Renal cortex interstitium (tissue), 11 donors: ENCODE data around the gene OASL. TPM values are rescaled to one million over a fixed set of nuclear protein-coding genes. Genes with fewer than 3 reads are reported as not detected.
"Not testable (repeated sequence)": the region's sequence is repeated elsewhere in the genome, so short reads cannot be mapped to it uniquely, and the experiment has no call there.

Source experiments
- DNase-seq, 11 donors: peaks; one replicate each; pipeline ENCODE4 v3.0.0-alpha.2; 2013; ENCODE audit warnings: low read depth in 9 of 11, low spot score in 4 of 11; ENCODE audit errors: extremely low read depth in 1 of 11
- polyA plus RNA-seq, 3 donors: library from polyadenylated mRNA; unstranded; fragments of 120-200 nt; gene quantifications; one replicate each; pipeline ENCODE4 v1.2.1, GENCODE V29; 2013; ENCODE audit not compliant: insufficient read length in 3 of 3

Gene OASL
- polyA plus RNA-seq, 3 donors, result 0.09 to 0.21 (median 0.12) TPM

- peak in 1 of 11 donors; percentile 4 for DNase-seq
These were observed 22.8 kb upstream of the OASL start for GRCh38 chr12:121061831-121062230.

GRCh38 chr12:121060149-121061001, 21.3 kb upstream of the OASL start:
- peak in 7 of 11 donors; percentile 9 to 31 (median 17) for DNase-seq

GRCh38 chr12:121059031-121059898, 20.2 kb upstream of the OASL start:
- DNase-seq, result no peak

DNA sequence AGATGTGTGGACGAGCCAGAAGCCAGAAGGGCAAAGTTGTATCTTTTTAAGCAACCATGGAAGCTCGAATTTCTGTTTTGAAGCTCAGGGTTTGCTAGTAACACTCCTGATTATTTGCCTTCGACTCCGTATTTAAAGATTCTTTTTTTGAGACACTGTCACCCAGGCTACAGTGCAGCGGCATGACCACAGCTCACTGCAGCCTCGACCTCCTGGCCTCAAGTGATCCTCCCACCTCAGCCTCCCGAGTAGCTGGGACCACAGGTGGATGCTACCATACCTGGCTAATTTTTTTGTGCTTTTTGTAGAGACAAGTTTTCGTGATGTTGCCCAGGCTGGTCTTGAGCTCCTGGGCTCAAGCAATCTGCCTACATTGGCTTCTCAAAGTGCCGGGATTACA, 18.7 kb upstream of the OASL start:
- no peak for DNase-seq

DNA sequence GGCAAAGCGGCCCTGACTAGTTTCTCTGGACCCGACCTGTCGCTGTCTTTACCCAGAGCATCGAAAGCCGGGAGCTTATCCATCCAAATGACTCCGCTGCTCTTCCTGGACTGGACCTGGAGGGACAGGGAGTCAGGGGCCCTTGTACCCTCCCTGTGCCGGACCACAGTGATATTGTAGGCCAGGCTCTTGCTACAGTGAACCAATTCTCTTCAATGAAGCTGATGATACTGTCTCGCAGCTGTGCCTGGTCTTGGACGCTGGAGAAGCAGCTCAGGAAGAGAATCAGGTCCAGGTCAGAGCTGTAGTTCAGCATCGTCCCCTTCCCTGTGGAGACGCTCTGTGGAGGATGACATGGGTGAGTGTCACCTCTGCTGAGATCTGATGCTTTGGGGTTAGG, 14.7 kb upstream of the OASL start:
- DNase-seq, result no peak

- no peak for DNase-seq
These were observed 11.7 kb upstream of the OASL start for GRCh38 chr12:121050725-121051124.

GRCh38 chr12:121048442-121048841, 9.4 kb upstream of the OASL start:
- DNase-seq, result no peak

DNA sequence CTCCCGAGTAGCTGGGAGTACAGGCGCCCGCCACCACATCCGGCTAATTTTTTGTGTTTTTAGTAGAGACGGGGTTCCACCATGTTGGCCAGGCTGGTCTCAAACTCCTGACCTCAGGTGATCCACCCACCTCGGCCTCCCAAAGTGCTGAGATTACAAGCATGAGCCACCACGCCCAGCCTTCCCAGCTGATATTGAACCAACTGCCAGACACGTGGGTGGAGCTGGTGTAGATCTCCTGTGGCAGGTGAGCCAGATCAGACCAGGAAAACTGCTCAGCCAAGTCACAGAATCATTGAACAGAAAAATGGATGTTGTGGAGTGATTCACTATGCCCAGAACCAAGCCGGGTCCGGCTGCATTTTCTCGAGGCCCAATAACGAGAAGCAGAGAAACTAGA, 8.4 kb upstream of the OASL start:
- not testable (repeated sequence) for DNase-seq

- DNase-seq, result no peak
These were observed 4.0 kb upstream of the OASL start for GRCh38 chr12:121043067-121043466.

DNA sequence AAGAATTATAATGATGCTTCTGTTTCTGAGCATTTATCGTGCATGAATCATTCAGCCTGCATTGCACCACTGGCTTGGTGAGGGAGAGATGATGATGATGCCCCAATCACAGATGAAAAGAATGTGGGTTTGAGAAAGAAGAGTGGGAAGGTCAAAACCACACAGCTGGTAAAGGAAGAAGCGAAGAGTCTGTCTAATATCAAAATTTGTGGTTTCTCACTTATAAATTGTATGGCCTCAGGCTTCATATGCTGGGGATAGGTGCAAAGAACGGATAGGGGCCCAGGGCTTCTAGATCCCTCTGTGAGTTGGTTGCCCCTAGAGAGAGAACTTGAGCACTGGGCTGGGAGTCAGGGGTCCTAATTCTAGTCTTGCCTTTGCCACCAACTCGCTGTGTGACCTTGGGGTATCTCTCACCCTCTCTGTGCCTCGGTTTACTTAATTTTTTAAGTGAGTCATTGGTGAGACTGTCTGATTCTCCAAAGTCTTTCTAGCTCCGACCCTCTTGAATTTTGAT, 2.2 kb downstream of the OASL start:
- no peak for DNase-seq

DNA sequence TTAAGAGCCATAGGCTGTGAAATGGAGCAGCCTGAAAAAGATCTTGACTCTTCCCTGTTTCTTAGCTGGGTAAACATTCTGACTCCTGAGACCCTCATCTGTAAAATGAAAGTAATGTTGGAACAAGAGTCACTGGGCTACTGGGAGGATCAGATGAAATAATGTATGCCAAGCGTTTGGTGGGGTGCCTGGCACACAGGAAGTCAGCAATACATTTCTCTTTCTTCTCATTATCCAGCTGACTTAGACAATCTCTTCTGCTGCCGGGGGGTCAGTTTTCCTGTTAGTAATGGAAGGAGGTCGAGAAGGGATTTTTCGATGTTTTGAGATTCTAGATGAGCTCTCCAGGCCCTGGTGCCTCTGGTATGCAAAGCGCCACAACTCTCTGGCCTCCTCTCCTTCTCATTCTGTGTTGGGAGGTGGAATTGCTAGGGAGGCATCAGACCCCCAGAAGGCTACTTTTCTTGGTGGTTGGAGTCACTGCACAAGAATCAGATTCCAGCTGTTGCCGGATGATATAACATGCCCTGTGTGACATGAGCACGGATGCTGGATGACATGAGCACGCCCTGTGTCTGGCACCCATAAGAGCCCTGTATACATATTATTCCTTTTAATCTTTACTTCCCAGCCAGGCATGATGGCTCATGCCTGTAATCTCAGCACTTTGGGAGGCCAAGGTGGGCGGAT, 4.3 kb downstream of the OASL start:
- no peak for DNase-seq

DNA sequence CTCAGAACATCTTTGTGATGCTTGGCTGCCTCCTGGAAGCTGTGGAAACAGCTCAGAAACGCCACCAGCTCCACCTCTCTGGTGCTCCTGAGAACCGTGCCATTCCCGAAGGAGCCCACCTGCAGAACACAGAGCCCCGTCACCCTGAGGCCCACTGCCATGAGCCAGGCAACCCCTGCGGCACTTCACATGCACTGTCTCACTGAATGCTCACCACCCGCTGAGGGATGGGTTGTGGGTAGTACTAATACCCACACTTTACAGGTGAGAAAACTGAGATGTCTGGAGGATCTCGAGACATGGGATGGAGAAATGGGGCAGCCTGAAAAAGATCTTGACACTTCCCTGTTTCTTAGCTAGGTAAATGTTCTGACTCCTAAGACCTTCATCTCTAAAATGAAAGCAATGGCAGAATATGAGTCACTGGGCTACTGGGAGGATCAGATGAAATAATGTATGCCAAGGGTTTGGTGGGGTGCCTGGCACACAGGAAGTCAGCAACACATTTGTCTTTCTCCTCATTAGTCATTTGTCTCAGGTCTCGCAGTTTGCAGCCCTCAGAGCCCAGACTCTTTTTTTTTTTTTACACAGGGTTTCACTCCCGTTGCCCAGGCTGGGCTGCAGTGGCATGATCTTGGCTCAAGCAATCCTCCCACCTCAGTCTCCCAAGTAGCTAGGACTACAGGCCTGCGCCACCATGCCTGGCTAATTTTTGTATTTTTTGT, 5.3 kb downstream of the OASL start:
- DNase-seq, result no peak

DNA sequence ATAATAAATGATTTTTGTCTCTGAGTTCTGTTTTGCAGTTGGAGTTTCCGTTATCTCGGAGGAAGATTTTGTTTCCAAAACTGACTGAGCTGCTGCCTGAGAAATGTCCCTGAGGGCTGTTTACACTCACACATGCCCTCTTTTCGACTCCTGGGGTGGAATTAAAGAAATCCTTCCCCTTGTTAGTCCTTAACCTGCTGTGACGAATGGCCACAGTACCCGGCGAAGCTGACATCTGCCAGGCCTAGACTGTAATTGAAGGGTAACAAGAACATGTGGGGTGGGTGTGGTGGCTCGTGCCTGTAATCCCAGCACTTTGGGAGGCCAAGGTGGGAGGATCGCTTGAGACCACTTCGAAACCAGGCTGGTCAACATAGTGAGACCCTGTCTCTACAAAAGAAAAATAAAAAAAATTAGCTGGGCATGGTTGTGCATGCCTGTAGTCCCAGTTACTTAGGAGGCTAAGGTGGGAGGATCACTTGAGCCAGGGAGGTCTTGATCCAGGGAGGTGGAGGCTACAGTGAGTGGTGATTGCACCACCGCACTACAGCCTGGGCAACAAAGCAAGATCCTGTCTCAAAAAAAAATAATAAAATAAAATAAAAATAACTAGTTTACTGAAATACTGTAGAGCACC, 8.4 kb downstream of the OASL start:
- no peak for DNase-seq

- no peak for DNase-seq
These were observed 12.6 kb downstream of the OASL start for GRCh38 chr12:121026274-121027045.

DNA sequence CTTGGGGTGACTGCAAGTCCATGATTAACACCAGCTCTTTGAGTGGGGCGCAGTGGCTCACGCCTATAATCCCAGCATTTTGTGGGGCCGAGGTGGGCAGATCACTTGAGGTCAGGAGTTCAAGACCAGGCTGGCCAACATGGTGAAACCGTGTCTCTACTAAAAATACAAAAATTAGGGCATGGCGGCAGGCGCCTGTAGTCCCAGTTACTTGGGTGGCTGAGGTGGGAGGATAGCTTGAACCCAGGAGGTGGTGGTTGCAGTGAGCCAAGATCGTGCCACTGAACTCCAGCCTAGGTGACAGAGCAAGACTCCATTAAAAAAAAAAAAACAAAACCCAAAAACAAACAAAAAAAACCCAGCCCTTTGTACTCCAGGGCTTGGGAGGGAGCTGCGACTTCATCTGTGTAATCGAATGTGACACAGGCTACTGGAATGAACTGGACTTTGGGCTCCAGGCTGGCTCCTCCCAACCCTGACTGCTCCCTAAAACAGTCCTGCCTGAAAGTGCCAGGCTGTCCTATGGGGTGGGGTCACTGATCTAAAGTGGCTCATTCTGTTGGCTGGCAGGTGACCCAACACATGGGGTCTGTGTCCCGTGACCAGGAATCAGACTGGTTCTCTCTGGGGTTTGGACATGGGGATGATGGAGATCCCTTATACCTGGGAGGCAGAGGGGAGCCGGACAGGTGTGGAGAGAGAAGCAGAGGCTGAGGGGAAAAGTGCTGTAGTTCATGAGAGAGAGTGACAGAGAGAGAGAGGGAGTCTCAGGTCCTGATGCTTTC, 13.4 kb downstream of the OASL start:
- DNase-seq, result no peak

- DNase-seq, result no peak
These were observed 15.2 kb downstream of the OASL start for GRCh38 chr12:121023799-121024198.

DNA sequence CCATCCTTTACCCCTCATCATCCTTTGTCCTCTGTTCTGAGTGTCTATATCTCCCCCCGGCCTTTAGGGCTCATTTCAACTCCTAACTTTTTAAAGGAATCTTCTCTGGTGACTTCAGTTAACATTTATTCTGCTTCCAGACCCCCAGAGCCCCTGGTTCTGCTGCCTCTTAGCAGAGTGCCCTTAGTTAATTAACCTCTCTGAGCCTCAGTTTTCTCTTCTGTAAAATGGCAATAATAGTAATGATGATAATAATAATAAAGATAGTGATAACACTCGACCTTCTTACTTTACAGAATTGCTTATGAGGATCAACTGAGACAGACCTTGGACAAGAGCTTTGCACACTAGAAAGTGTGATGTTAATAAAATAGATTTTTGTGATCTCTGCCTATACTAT, 16.3 kb downstream of the OASL start:
- no peak for DNase-seq
